ENCODE data around the gene GALNT10.
A peak's percentile ranks its signal among the peaks of the same experiment; 100 is the strongest.
"Not testable (repeated sequence)": the region's sequence is repeated elsewhere in the genome, so short reads cannot be mapped to it uniquely, and the experiment has no call there.

Gene GALNT10, protein sequence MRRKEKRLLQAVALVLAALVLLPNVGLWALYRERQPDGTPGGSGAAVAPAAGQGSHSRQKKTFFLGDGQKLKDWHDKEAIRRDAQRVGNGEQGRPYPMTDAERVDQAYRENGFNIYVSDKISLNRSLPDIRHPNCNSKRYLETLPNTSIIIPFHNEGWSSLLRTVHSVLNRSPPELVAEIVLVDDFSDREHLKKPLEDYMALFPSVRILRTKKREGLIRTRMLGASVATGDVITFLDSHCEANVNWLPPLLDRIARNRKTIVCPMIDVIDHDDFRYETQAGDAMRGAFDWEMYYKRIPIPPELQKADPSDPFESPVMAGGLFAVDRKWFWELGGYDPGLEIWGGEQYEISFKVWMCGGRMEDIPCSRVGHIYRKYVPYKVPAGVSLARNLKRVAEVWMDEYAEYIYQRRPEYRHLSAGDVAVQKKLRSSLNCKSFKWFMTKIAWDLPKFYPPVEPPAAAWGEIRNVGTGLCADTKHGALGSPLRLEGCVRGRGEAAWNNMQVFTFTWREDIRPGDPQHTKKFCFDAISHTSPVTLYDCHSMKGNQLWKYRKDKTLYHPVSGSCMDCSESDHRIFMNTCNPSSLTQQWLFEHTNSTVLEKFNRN

DNA sequence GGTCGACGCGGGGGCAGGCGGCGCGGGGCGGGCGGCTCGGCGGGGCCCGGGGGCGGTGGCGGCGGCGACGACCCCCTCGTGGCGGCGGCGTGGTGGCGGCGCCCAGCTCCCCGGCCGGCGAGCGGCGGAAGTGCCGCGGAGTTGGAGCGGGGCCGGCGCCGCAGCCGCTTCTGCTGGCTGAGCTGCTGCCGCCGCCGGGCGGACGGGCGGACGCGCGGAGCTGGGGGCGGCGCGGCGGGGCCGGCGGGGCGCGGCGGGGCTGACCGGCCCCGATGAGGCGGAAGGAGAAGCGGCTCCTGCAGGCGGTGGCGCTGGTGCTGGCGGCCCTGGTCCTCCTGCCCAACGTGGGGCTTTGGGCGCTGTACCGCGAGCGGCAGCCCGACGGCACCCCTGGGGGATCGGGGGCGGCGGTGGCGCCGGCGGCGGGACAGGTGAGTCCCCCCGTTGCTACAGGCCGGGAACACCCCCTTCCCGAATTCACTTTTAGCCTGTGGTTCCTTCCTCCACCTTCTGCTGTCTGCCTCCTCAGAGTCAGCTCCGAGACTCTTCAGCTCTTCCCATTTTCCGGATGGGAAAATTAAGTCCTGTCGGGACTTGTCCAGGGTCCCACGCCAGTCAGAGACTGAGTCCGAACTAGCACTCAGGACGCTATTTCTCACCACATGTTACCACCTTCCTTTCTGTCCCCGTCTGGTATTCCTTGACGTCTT is at the start of gene GALNT10:
GALNT10 (plus strand) TSS at position 139 of the 710 bp plus-strand sequence; CDS start at position 273, 134 bp downstream.
- DNase-seq, result peak; percentile 61

- DNase-seq, result no peak
These were observed 48.8 kb upstream of the GALNT10 start for GRCh38 chr5:154141745-154142221.

DNA sequence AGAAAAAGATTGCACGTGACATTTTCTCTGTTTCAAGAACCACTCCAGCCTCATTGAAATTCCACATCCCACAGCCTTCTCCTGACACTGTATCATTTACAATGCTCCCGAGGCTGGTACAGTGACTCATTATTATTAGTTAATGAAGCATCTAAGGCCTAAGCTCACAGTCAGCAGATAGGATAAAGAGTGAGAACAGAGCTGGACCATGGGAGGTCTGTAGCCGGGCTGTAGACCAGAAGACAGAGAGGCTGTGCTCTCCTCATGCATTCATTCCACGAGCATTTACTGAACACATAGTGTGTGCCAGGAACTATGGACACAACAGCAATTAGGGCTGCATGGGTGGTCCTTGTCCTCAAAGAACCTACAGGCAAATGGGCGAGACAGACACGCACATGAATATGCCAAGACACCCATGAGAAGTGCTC is 47.3 kb upstream of the GALNT10 start:
- no peak for DNase-seq

DNA sequence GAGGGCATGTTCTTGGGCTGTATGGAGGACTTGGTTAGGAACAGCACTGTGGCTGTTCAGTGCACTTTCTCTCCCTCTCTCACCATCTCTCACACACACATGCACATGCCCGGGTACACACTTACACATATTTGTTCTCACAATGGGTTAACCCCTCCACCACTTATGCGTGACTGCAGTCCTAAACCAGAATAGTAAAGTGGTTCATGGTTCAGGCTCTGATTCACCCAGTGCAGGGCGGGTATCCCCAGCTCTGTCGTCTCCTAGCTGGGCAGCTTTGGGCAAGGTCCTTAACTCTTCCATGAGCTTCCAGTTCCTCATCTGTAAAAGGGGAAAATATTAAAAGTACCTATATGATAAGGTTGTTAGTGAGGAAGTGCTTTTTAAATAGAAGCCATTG is 45.3 kb upstream of the GALNT10 start:
- DNase-seq, result no peak

GRCh38 chr5:154146409-154146808 is 44.1 kb upstream of the GALNT10 start:
- no peak for DNase-seq

DNA sequence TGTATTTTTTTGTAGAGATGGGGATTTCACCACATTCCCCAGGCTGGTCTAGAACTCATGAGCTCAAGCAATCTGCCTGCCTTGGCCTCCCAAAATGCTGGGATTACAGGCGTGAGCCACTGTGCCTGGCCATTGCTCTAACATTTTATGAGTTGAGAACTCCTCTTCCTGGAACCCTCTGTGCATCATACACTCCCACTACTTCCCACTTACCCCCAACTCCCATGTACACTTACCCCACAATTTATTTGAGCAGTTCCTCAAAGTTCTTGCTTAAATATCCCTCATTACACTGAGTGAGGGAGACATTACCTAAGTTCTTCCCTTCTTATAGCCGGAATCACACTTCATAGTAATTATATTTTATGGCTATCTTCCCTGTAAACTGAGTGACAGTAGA is 42.9 kb upstream of the GALNT10 start:
- DNase-seq, result no peak

DNA sequence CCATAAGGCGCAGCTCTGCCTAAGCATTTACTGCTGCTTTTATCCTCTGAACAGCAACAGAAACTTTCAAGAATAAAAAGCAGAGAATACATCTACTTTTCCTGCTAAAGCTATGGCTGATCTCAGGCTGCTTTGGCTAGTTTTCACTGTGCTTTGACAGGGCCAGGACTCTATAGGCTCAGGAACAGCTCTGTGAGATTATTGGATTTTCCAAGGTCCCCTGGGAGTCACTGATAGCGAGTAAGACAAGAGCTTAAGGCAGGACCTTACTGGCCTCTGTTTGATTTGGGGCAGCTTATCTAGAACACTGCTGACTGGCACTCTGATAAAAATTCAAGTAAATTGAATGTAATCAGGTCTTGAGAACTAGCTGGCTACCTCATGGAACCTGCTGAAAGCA is 40.1 kb upstream of the GALNT10 start:
- not testable (repeated sequence) for DNase-seq

DNA sequence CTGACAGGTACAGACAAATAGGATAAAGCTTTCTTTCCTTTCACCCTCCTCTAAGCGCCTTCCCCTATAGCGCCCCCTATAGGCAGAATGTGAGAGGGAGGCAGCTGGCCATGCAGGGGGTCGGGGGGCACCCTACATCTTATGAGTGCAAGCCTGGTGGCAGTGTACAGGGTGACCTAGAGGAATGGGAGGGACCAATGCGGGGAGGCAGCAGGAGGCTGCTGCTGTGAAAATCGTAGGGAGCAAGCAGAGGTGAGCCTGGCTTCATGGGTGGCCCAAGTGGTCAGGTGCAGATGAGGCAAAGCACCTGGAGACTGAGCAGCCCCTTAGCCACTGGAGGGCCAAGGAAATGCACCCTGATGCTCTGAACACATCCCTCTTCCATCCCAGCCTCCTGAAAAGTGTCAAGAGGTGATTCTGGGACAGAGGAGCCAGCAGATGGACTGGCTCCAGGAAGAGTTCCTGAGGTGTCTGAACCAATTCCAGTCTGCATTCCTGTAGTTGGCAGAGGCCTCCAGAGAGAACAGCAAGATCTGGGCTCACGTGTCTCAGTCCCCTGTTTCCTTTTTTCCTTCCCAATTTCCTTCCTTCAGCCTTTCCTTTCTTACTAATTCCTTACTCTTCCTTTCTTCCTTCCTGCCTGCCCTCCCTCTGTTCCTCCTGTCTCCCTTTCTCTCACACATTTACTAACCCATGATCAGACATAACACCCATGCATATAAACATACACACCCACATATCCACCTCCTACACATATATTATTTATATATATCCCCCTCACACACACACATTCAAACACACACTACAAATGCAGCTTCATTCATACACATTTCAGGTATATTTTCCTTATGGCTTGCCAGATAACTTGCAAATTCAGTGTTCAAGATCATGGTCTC is 32.8 kb upstream of the GALNT10 start:
- DNase-seq, result no peak

DNA sequence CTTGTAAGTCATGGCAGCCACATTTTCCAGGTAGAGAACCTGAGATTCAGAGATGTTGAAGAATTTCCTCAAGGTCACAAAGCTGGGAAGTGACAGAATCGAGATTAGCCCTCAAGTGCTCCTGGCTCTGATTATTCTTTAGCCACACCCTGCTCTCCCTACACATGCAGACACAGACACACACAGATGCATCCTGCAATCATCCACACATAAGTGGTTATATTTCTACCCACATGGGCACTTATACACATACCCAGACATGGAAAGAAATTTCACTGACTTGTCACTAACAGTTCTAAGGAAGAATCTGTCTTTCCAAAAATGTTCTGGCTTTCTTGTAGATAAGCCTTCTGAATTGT is 32.2 kb upstream of the GALNT10 start:
- DNase-seq, result no peak

- DNase-seq, result no peak
These were observed 31.2 kb upstream of the GALNT10 start for GRCh38 chr5:154159343-154159742.

DNA sequence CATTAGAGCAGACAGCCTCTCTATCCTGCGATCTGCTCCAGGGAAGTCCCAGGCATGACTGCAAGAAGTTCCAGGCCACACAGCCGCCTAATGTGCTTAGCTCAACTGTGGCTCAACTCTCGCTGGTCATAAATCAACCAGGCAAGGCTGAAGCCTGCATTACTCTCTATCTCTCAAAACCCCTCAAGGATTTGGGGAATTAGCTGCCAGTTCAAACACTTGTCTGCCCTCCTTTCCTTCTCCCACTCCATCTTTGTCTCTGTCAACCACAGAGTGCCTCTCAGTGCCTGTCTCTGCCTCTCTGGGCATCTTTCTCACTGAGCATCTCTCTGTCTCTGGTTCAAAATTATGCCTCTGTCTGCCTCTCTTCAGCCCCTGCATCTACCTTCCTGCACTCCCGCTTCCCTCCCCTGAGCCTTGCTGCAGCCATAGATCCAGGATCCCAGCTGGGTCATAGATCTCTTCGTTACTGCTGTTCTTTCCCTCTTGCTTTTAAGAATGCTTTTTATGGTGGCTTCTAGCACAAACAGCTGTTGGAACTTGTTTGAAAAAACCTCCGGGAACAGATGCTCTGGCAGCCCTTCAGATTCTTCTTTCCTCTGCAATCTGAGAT is 27.9 kb upstream of the GALNT10 start:
- DNase-seq, result no peak

GRCh38 chr5:154163327-154164248 is 26.9 kb upstream of the GALNT10 start:
- no peak for DNase-seq

DNA sequence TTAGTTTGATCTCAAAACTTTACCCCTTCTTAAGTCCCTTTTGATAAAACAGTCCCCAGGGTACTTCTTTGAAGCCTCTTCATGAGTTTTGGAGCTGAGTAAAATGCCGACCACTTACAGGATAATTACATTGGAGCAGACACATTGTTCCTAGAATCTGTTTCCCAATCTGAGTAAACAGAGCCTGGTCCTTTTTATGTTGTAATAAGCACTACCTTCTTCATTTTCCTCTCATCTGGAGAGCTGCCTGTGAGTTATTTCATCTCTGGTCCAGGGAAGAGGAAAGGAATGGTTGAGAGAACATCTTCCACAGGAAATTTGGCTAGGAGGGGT is 26.3 kb upstream of the GALNT10 start:
- DNase-seq, result no peak

DNA sequence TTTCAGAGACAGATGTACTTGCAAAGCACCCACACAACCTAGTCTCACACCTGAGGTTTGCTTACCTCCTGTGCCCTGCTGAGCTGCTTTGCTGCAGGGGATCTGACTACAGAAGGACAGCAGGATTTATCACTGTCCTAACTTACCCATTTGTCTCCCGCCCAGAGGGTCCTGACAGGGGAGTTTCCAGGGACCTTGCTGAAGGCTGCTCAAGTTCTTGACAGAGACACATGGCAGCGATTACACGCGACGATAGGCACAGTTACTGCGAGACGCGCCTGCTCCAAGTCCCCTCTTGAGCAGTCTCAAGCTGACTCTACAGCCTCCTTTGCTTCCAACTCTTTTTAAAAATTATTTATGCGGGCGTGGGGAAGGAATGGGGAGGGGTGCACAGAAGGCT is 24.6 kb upstream of the GALNT10 start:
- DNase-seq, result no peak

DNA sequence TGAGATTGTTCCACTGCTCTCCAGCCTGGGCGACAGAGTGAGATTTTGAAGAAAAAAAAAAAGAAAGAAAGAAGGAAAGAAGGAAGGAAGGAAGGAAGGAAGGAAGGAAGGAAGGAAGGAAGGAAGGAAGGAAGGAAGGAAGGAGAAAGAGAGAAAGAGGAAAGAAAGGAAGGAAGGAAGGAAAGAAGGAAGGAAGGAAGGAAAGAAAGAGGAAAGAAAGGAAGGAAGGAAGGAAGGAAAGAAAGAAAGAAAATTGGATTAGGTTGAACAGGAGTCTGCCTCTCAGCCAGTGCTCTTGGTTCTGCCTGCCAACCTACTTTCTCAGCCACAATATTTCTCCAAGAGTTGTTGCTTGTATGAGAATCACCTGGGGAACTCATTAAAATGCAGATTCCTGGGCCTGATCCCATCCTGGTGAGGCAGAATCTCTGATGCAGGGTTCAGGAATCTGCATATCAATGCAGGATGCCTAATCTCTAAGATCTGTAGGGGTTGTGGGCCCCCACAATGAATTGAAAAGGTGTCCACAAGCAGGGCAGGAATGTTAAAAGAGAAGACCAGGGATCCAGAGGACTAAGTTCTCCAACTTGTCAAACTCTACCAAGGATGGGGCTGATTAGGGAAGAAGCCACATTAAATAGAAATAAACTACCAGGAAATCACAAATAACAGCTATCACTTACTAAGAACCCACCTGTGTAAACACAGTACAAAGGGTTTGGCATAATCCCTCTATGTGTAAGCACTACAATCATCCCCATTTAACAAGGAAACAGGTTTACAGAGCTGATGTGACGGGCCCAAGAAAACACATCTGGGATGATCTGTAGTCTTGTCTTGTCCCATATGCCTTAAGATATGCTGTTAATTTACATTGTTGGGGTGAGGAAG is 23.4 kb upstream of the GALNT10 start:
- DNase-seq, result no peak

- DNase-seq, result no peak
These were observed 22.1 kb upstream of the GALNT10 start for GRCh38 chr5:154168395-154168794.

DNA sequence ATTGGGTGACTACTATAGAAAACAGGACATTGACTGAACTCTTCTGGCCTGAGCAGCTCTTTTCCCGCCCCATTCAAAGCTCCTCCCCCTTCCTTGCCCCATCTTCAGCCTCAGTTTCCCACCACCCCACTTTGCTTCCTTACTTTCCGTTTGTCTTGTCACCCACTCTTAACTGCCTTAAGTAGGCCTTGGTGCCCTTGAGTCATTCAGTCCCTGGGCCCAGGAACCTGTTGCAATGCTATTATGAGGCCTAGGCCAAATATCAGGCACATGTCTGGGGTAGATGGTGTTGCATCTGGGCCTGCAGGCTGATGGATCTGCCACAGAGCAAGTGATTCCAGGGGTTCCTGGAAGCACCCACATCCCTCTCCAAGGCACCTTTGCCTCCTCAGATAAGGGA is 17.7 kb upstream of the GALNT10 start:
- no peak for DNase-seq

- DNase-seq, result no peak
These were observed 16.4 kb upstream of the GALNT10 start for GRCh38 chr5:154174091-154174490.

DNA sequence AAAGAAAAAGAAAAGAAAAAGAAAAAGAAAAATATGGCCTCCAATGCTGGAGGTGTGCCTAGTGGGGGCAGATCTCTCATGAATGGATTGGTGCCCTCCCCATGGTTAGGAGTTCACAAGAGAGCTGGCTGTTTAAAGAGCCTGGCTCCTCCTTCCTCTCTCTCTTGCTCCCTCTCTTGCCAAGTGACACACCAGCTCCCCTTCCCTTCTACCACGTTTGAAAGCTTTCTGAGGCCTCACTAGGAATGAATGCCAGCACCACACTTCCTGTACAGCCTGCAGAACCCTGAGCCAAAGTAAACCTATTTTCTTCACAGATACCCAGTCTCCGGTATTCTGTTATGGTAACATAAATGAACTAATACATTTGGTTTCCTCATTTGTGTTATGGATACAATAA is 14.4 kb upstream of the GALNT10 start:
- DNase-seq, result no peak

DNA sequence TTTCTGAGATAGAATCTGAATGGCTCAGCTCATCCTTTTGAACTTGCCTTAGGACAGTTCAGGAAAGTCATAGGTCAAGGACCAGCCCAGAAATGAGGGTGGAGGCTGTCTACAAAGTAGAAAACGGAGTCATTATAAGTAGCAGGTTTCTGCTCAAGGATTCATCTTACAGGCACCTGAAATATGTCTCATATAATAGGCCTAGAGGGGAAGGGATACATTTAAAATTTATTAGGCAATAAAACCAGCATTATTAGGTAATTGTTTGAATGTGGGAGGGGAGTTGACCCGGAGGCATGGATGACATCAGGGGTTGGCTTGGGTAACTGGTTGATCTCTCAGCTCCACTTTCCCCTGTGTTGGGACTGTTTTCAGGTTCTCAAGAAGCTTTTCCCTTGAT is 11.9 kb upstream of the GALNT10 start:
- DNase-seq, result no peak

Measured in NK-92 treated with Interleukin-12 subunit alpha and Interleukin-12 subunit beta, amount 100 ng/mL, for 24 hours (cell line).